Activated T-helper 1 cell treated with anti-CD3 and anti-CD28 coated beads, Interleukin-12 subunit alpha, Interleukin-12 subunit beta, Interleukin-2, Interleukin-4 antibody, amounts not matched to agents 30 ng/mL and 10 ng/mL and 1 ng/mL, durations not matched to agents 14 hours and 24 hours and 36 hours (primary cell): ENCODE data around the gene LTO1. TPM values are rescaled to one million over a fixed set of nuclear protein-coding genes. Genes with fewer than 3 reads are reported as not detected.
"Not testable (repeated sequence)": the region's sequence is repeated elsewhere in the genome, so short reads cannot be mapped to it uniquely, and the experiment has no call there.

Experiments used
- DNase-seq: peaks from one replicate; pipeline ENCODE4 v3.0.0; 2021; ENCODE audit warnings: low spot score
- H3K27ac Mint-ChIP-seq: one replicate; pipeline ENCODE4 v1.8.0; 2021; ENCODE audit warnings: mild to moderate bottlenecking, mixed read lengths
- H3K27me3 Mint-ChIP-seq: one replicate; pipeline ENCODE4 v1.8.0; 2022; ENCODE audit warnings: mild to moderate bottlenecking, moderate library complexity, mixed read lengths; ENCODE audit not compliant: insufficient read depth
- H3K36me3 Mint-ChIP-seq: one replicate; pipeline ENCODE4 v1.8.0; 2021; ENCODE audit warnings: low read depth, mixed read lengths
- H3K4me1 Mint-ChIP-seq: one replicate; pipeline ENCODE4 v1.8.0; 2021; ENCODE audit warnings: low read depth, mixed read lengths
- H3K4me3 Mint-ChIP-seq: one replicate; pipeline ENCODE4 v1.8.0; 2021; ENCODE audit warnings: mild to moderate bottlenecking, moderate library complexity, mixed read lengths
- H3K9me3 Mint-ChIP-seq: one replicate; pipeline ENCODE4 v1.8.0; 2021; ENCODE audit warnings: mixed read lengths
- intact Hi-C: fragments of 100-400 bp; cut with micrococcal nuclease; formaldehyde crosslinking; loops from one replicate; pipeline ENCODE4 v1.15.1; 2024
- total RNA-seq: library from RNA; stranded (reverse); gene quantifications from 2 replicates; pipeline ENCODE4 v1.2.3, GENCODE V29; 2022

The LTO1 gene
- total RNA-seq, 1 donor from 2014 or later: 28.1 TPM

DNA sequence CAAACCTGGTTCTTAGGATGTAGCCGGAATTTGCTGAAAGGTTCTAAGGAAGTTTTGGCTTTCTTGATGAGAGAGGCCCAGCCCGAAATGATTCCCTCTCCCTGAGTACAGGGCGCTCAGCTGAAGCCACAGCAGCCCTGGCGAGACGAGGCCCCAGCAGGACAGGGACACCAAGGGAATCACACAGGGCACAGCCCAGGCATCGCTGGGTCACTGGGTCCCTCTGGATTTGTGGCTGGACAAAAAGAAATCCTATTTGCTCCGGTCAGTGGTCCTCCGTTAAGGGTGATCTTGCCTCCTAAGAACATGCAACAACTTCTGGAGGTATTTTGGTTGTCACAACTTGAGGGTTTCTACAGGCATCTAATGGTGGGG, 22.3 kb upstream of the LTO1 start:
- no peak overlapping the region for H3K27ac Mint-ChIP-seq
- no peak for DNase-seq
- intact Hi-C loops: no loop called here
- peaks cover 21% of the 10 kb centered on the region for H3K27me3 Mint-ChIP-seq
- H3K9me3 Mint-ChIP-seq: no peaks in the 10 kb centered on the region
- H3K4me1 Mint-ChIP-seq: no peaks in the 10 kb centered on the region
- no peak overlapping the region for H3K4me3 Mint-ChIP-seq
- no peaks in the 10 kb centered on the region for H3K36me3 Mint-ChIP-seq

DNA sequence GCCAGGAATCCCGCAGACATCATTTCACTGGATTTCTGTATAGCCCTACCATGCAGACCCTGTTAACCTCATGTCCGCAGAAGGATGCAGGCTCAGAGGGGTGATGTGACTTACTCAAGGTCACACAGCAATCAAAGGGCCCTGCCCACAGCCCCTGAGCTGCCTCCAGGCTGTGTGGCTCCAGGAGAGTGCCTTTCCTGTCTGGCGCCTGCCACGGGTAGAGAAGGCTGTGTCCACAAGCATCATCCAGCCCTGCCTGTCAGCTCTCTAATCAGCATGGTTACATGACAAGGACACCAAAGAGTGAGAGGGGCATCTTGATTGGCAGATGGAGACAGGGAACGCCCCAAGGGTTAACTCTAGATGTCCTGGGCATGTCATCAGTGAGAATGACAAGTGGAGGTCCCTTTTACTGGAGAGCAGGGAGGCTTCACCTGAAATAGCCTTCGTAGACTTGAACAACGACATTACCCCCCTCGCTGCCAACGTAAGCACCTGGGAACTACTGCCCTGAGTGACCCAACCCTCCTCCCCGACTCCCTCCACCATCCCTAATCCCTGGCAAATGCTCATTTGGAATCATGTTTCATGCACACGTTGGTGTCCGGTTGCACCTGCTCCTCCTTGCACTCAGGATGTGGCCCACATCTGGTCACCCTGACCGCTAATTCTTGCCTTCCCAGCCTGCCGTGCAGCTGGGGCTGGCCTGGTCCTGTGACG, 21.8 kb upstream of the LTO1 start:
- Mint-ChIP-seq H3K9me3 (no peaks in the 10 kb centered on the region), H3K4me1 (no peaks in the 10 kb centered on the region), H3K4me3 (no peak overlapping the region), H3K27me3 (peaks cover 18% of the 10 kb centered on the region), H3K27ac (no peak overlapping the region), H3K36me3 (no peaks in the 10 kb centered on the region)
- intact Hi-C loops: no loop called here
- DNase-seq: no peak

DNA sequence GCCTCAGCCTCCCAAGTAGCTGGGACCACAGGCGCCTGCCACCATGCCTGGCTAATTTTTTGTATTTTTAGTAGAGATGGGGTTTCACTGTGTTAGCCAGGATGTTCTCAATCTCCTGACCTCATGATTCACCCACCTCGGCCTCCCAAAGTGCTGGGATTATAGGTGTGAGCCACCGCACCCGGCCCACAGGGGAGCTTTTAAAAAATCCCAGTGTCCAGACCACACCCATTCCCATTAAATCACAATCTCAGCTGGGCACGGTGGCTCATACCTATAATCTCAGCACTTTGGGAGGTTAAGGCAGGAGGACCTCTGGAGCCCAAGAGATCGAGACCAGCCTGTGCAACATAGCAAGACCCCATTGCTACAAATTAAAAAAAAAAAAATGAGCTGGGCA, 20.8 kb upstream of the LTO1 start:
- DNase-seq, H3K9me3 Mint-ChIP-seq, H3K4me3 Mint-ChIP-seq, H3K27ac Mint-ChIP-seq, intact Hi-C loops, H3K4me1 Mint-ChIP-seq, H3K36me3 Mint-ChIP-seq: not testable (repeated sequence)
- H3K27me3 Mint-ChIP-seq: peaks cover 12% of the 10 kb centered on the region

DNA sequence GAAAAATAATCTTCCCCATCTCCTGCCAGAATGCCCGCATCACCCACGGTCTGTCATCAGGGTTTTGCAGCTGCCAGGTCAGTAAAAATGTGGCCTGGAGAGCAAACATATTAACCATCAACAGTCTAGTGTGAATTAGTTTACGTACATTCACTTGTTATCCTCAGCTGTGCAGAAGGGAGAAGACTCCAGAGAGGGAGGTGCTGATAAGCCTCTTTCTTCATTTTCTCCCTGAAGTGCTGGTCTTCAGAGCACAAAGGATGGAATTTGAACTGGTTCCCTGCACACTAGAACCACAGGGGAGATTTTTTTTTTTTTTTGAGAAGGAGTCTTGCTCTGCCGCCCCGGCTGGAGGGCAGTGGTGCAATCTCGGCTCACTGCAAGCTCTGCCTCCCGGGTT, 20.4 kb upstream of the LTO1 start:
- H3K9me3 Mint-ChIP-seq: peaks cover 3% of the 10 kb centered on the region
- no peak overlapping the region for H3K27ac Mint-ChIP-seq
- intact Hi-C loops: no loop called here
- DNase-seq: no peak
- no peak overlapping the region for H3K4me3 Mint-ChIP-seq
- H3K27me3 Mint-ChIP-seq: peaks cover 10% of the 10 kb centered on the region
- no peaks in the 10 kb centered on the region for H3K36me3 Mint-ChIP-seq
- no peaks in the 10 kb centered on the region for H3K4me1 Mint-ChIP-seq

DNA sequence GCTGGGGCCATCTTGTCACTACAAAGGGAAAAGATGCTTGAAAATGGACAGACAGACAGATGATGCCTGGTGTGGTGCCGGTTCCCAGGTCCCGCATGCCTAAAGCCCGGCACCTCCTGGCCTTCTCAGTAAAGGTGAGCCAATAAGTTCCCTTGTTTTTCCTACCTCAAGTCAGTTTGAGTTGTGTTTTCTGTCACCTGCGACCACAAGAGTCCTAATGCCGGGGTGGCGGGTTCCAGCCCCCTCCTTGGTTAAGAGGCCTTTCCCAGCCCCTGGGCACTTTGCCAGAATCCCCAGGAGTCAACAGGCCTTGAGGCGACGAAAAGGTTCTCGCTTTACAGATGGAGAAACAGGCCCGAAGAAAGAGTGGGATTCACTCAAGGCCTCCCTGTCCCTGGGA, 19.6 kb upstream of the LTO1 start:
- DNase-seq: no peak
- H3K4me3 Mint-ChIP-seq: no peak overlapping the region
- H3K9me3 Mint-ChIP-seq: peaks cover 4% of the 10 kb centered on the region
- no peaks in the 10 kb centered on the region for H3K36me3 Mint-ChIP-seq
- peaks cover 5% of the 10 kb centered on the region for H3K27me3 Mint-ChIP-seq
- intact Hi-C loops: no loop called here
- H3K27ac Mint-ChIP-seq: no peak overlapping the region
- peaks cover under 1% of the 10 kb centered on the region for H3K4me1 Mint-ChIP-seq

DNA sequence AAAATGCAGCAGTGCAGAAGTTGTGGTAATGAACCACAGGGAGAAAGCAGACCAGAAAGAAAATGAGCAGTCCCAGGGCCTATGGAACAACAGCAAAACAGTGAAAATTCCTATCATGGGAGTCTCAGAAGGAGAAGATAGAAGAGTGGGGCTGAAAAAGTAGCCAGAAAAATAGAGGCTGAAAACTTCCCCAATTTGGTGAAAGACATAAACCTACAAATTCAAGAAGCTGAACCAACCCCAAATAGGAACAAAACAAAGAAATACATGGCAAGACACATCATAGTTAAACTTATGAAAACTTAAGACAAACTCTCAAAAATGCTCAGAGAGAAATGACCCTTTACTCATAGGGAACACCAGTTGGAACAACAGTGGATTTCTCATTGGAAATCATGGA, 17.3 kb upstream of the LTO1 start:
- intact Hi-C loops: no loop called here
- H3K36me3 Mint-ChIP-seq: no peaks in the 10 kb centered on the region
- no peak for DNase-seq
- no peak overlapping the region for H3K27ac Mint-ChIP-seq
- H3K4me3 Mint-ChIP-seq: no peak overlapping the region
- peaks cover 14% of the 10 kb centered on the region for H3K4me1 Mint-ChIP-seq
- H3K9me3 Mint-ChIP-seq: peaks cover 4% of the 10 kb centered on the region
- H3K27me3 Mint-ChIP-seq: peaks cover 4% of the 10 kb centered on the region

DNA sequence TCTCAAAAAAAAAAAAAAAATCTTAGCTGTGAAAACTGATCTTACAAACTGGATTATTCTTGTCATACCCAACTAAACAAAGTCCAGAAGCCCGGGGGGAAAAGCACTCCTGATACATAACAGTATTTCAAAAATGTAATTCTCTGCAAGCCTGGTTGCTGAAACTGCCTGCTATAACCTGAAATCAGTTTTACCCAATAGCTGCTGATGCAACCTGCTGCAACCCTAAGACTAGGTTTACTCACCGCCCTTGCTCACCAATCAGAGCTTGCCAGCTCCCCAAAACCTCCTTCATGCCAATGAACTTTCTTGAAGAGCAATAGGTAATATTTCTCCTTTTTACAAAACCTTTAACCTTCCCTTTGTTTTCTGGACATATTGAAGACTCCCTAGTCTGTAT, 16.3 kb upstream of the LTO1 start:
- intact Hi-C loops: no loop called here
- no peak for DNase-seq
- Mint-ChIP-seq H3K27ac (no peak overlapping the region), H3K27me3 (peaks cover 4% of the 10 kb centered on the region), H3K9me3 (peaks cover 4% of the 10 kb centered on the region), H3K4me3 (no peak overlapping the region), H3K4me1 (peaks cover 14% of the 10 kb centered on the region), H3K36me3 (no peaks in the 10 kb centered on the region)

DNA sequence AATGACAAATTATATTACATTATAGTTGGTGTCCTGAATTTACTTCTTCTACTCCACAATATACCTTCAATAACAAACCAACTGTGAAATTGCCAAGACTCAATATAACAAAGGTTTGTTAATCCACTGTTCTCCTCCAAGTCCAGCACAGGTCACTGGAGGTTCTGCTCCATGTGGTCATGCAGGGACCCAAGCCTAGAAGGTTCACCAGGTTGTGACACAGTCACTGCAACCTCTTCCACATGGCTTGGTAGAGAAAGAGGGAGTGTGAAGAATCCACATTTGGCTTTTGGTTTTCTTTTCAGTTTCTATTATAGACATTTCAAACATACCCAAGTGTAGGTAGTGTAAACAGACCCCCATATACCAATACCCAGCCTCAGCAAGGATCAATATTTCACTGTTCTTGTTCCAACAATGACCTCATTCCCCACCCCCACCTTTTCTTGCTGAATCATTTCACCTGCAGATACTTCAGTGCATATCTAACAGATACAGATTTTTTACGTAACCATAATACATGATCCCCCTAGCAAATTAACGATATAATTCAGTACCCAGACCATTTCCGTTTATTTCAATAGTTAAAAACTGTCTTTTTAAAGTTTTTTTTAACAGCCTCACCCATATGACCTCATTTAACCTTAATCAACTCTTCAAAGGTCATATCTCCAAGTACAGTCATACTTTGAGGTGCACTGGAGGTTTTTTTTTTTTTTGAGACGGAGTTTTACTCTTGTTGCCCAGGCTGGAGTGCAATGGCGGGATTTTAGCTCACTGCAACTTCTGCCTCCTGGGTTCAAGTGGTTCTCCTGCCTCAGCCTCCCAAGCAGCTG, 14.5 kb upstream of the LTO1 start:
- Mint-ChIP-seq H3K4me1 (peaks cover 23% of the 10 kb centered on the region), H3K9me3 (peaks cover 4% of the 10 kb centered on the region), H3K27ac (no peak overlapping the region), H3K4me3 (no peak overlapping the region), H3K36me3 (no peaks in the 10 kb centered on the region), H3K27me3 (peaks cover 7% of the 10 kb centered on the region)
- no peak for DNase-seq
- intact Hi-C loops: loop anchor here (10.0 kb wide), 1 partner anchor 315 kb away; no protein-coding TSS in a partner anchor

DNA sequence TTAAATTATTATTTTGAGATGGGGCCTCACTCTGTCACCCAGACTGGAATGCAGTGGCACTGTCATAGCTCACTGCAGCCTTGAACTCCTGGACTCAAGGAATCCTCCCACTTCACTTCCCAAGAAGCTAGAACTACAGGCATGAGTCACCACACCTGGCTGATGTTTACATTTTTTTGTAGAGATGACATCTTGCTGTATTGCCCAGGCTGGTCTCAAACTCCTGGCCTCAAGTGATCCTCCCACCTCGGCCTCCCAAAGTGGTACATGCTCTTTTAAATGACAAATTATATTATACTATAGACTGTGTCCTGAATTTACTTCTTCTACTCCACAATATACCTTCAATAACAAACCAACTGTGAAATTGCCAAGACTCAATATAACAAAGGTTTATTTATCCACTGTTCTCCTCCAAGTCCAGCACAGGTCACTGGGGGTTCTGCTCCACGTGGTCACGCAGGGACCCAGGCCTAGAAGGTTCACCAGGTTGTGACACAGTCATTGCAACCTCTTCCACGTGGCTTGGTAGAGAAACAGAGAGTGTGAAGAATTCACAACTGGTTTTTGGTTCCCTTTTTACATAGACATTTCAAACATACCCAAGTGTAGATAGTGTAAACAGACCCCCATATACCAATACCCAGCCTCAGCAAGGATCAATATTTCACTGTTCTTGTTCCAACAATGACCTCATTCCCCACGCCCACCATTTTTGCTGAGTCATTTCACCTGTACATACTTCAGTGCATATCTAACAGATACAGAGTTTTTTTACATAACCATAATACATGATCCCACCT, 13.0 kb upstream of the LTO1 start:
- peaks cover 23% of the 10 kb centered on the region for H3K4me1 Mint-ChIP-seq
- intact Hi-C loops: loop anchor here (2.0 to 10.0 kb wide), 2 partner anchors 317 to 509 kb away; no protein-coding TSS in a partner anchor
- not testable (repeated sequence) for DNase-seq, H3K9me3 Mint-ChIP-seq, H3K27ac Mint-ChIP-seq, H3K36me3 Mint-ChIP-seq, H3K4me3 Mint-ChIP-seq, H3K27me3 Mint-ChIP-seq

DNA sequence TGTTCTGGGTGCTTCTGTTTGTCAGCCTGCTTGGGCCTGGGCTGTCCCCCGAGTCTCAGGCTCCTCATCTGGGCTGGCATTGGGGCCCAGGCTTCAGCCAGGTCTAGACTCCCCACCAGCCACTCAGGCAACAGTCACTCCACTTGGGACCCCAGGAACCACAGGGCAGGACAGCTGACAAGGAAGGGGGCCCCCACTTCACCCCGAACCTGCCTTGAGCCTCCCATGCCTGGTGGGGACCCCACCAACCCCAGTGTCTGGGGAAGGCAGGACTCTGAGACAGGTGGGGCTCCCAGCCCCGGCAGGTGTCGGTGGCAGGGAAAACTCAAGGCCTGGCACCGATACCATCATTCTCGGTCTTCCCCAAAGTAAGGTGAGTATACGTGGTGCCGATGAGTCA, 11.7 kb upstream of the LTO1 start:
- peaks cover 23% of the 10 kb centered on the region for H3K4me1 Mint-ChIP-seq
- intact Hi-C loops: loop anchor here (1.0 to 10.0 kb wide), 5 partner anchors 114 to 510 kb away; no protein-coding TSS in a partner anchor
- no peak for DNase-seq
- H3K27ac Mint-ChIP-seq: no peak overlapping the region
- no peak overlapping the region for H3K4me3 Mint-ChIP-seq
- peaks cover 7% of the 10 kb centered on the region for H3K27me3 Mint-ChIP-seq
- peaks cover 4% of the 10 kb centered on the region for H3K9me3 Mint-ChIP-seq
- H3K36me3 Mint-ChIP-seq: no peaks in the 10 kb centered on the region

DNA sequence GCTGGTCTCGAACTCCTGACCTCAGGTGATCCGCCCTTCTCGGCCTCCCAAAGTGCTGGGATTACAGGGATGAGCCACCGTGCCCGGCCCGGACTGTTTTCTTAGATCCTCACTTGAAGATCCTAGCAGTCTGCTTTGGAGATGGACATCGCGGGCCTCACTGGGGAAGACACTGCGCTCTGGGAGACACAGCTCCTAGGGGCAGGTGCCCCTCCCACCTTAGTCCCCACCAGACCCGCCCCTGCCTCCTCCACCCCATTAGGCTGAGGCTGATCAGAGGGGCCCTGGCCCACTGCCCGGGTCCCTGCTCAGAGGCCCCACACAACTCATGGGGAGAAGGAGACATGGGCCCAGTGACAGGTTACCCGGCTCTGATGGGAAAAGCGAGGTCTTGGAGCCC, 11.3 kb upstream of the LTO1 start:
- H3K4me1 Mint-ChIP-seq: peaks cover 23% of the 10 kb centered on the region
- peaks cover 4% of the 10 kb centered on the region for H3K9me3 Mint-ChIP-seq
- H3K36me3 Mint-ChIP-seq: no peaks in the 10 kb centered on the region
- H3K27me3 Mint-ChIP-seq: peaks cover 7% of the 10 kb centered on the region
- intact Hi-C loops: loop anchor here (1.0 to 10.0 kb wide), 5 partner anchors 115 to 510 kb away; no protein-coding TSS in a partner anchor
- no peak overlapping the region for H3K4me3 Mint-ChIP-seq
- H3K27ac Mint-ChIP-seq: no peak overlapping the region
- no peak for DNase-seq

DNA sequence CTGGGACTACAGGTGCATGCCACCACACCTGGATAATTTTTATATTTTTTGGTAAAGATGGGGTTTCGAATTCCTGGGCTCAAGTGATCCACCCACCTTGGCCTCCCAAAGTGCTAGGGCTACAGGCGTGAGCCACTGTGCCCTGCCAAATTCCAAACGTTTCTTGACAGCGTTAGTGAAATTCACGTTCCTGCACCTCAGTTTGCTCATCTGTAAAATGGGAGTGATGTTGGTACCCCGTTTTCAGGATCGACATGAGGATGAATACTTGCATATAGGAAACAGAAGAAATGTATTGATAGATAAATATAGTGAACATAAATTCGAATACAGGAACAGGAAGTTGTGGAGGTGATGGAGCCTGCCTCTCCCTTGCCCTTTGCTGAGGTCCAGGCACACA, 10.2 kb upstream of the LTO1 start:
- Mint-ChIP-seq H3K9me3 (no peaks in the 10 kb centered on the region), H3K4me3 (peak overlapping the region; percentile 27), H3K27ac (no peak overlapping the region), H3K4me1 (peaks cover 23% of the 10 kb centered on the region), H3K36me3 (no peaks in the 10 kb centered on the region), H3K27me3 (peaks cover 10% of the 10 kb centered on the region)
- intact Hi-C loops: loop anchor here (10.0 kb wide), 1 partner anchor 319 kb away; no protein-coding TSS in a partner anchor
- no peak for DNase-seq
